H54 (cell line): ENCODE measurements around the gene KITLG.
A peak's percentile ranks its signal among the peaks of the same experiment; 100 is the strongest.
"Not testable (repeated sequence)": the region's sequence is repeated elsewhere in the genome, so short reads cannot be mapped to it uniquely, and the experiment has no call there.

Experiments
- DNase-seq: peaks from one replicate; pipeline ENCODE4 v3.0.0; 2011; ENCODE audit warnings: low spot score, mixed read lengths; ENCODE audit not compliant: insufficient read length
- FAIRE-seq: peaks from 3 replicates; lab custom pipeline; 2011; peaks lifted over from hg19 to GRCh38; lab: Jason Lieb, UNC
- POLR2A ChIP-seq: IDR thresholded peaks from 2 replicates; pipeline ENCODE4 v1.6.1; 2011; ENCODE audit warnings: low read depth, mild to moderate bottlenecking, low read length

The KITLG gene

GRCh38 chr12:88566430-88566829, 13.8 kb downstream of the KITLG start:
- no peak for TF ChIP-seq POLR2A
- DNase-seq: no peak
- FAIRE-seq: no peak

- DNase-seq (no peak), FAIRE-seq (peak; percentile 27)
- TF ChIP-seq POLR2A: no peak
Measured at GRCh38 chr12:88562846-88563582, 17.3 kb downstream of the KITLG start.

- FAIRE-seq: no peak
- DNase-seq: no peak
- no peak for TF ChIP-seq POLR2A
Measured at GRCh38 chr12:88562151-88562550, 18.1 kb downstream of the KITLG start.

- no peak for TF ChIP-seq POLR2A
- peak; percentile 82 for FAIRE-seq
- DNase-seq: no peak
Measured at GRCh38 chr12:88559772-88560171, 20.5 kb downstream of the KITLG start.

GRCh38 chr12:88559199-88559598, 21.1 kb downstream of the KITLG start:
- no peak for DNase-seq
- TF ChIP-seq POLR2A: no peak
- no peak for FAIRE-seq

- DNase-seq (no peak), FAIRE-seq (no peak)
Measured at GRCh38 chr12:88558340-88558867, 21.9 kb downstream of the KITLG start.

GRCh38 chr12:88556213-88556774, 24.0 kb downstream of the KITLG start:
- FAIRE-seq: peak; percentile 82
- no peak for TF ChIP-seq POLR2A
- no peak for DNase-seq

More at GRCh38 chr12:88558340-88558867, 21.9 kb downstream of the KITLG start:
- no peak for TF ChIP-seq POLR2A

GRCh38 chr12:88553941-88554658, 26.2 kb downstream of the KITLG start:
- FAIRE-seq (peak; percentile 94), DNase-seq (no peak)

GRCh38 chr12:88552610-88553079, 27.6 kb downstream of the KITLG start:
- FAIRE-seq (no peak), DNase-seq (no peak)
- no peak for TF ChIP-seq POLR2A

More at GRCh38 chr12:88553941-88554658, 26.2 kb downstream of the KITLG start:
- no peak for TF ChIP-seq POLR2A

- FAIRE-seq (no peak), DNase-seq (no peak)
- TF ChIP-seq POLR2A: no peak
Measured at GRCh38 chr12:88549929-88550328, 30.3 kb downstream of the KITLG start.

GRCh38 chr12:88547949-88548348, 32.3 kb downstream of the KITLG start:
- FAIRE-seq, DNase-seq: not testable (repeated sequence)

GRCh38 chr12:88546853-88547252, 33.4 kb downstream of the KITLG start:
- FAIRE-seq (no peak), DNase-seq (no peak)
- no peak for TF ChIP-seq POLR2A

GRCh38 chr12:88546226-88546625, 34.0 kb downstream of the KITLG start:
- TF ChIP-seq POLR2A: no peak
- DNase-seq (no peak), FAIRE-seq (no peak)

- TF ChIP-seq POLR2A: no peak
- no peak for DNase-seq
- peak; percentile 15 for FAIRE-seq
Measured at GRCh38 chr12:88544991-88545980, 35.0 kb downstream of the KITLG start.
